ENCODE measurements around the gene MT1A. TPM values are rescaled to one million over a fixed set of nuclear protein-coding genes. Genes with fewer than 3 reads are reported as not detected.

MT1A gene
- total RNA-seq, 1 donor from 2014 or later: 0.82 TPM

Other genes with a start within 250 kb of the MT1A start
- gene AMFR, start 213.1 kb upstream of the MT1A start, total RNA-seq: 57.1 and 60.6 TPM in 2 replicates
- gene NUDT21, start 187.3 kb upstream of the MT1A start, total RNA-seq: 224 and 230 TPM in 2 replicates
- 50.6 TPM in 2 replicates for gene OGFOD1, start 187.1 kb upstream of the MT1A start, total RNA-seq
- 12.5 and 15.8 TPM in 2 replicates for gene BBS2, start 118.6 kb upstream of the MT1A start, total RNA-seq
- gene MT4, start 73.6 kb upstream of the MT1A start, total RNA-seq: not detected in 2 replicates
- gene MT3, start 49.1 kb upstream of the MT1A start, total RNA-seq: 3.4 and 4.9 TPM in 2 replicates
- gene MT2A, start 30.1 kb upstream of the MT1A start, total RNA-seq: 282 and 285 TPM in 2 replicates
- 169 and 187 TPM in 2 replicates for gene MT1E, start 12.9 kb upstream of the MT1A start, total RNA-seq
- gene MT1M, start 6.0 kb upstream of the MT1A start, total RNA-seq: 0.45 TPM in 1 of 2 replicates, not detected in the other
- not detected in 2 replicates for gene MT1B, start 13.2 kb downstream of the MT1A start, total RNA-seq
- 18.5 and 24.1 TPM in 2 replicates for gene MT1F, start 19.3 kb downstream of the MT1A start, total RNA-seq
- gene MT1G, start 29.4 kb downstream of the MT1A start, total RNA-seq: 27.6 and 30.1 TPM in 2 replicates
- gene MT1H, start 31.1 kb downstream of the MT1A start, total RNA-seq: 1.7 and 4.8 TPM in 2 replicates
- 61.4 and 64.6 TPM in 2 replicates for gene MT1X, start 43.8 kb downstream of the MT1A start, total RNA-seq
- gene NUP93, start 91.5 kb downstream of the MT1A start, total RNA-seq: 97.2 and 101 TPM in 2 replicates
- not detected in 2 replicates for gene SLC12A3, start 226.5 kb downstream of the MT1A start, total RNA-seq

Measured in T-helper 2 cell treated with Interferon-gamma antibody and Interleukin-4, amounts not matched to agents 100 ng/mL and 5 ng/mL, for 36 hours (primary cell).